ENCODE data around the gene SMYD4. TPM values are rescaled to one million over a fixed set of nuclear protein-coding genes. Genes with fewer than 3 reads are reported as not detected.
A peak's percentile ranks its signal among the peaks of the same experiment; 100 is the strongest.

Gene SMYD4
- total RNA-seq, 4 donors from 2014 or later = 9.4 to 13.0 (median 10.0) TPM

DNA sequence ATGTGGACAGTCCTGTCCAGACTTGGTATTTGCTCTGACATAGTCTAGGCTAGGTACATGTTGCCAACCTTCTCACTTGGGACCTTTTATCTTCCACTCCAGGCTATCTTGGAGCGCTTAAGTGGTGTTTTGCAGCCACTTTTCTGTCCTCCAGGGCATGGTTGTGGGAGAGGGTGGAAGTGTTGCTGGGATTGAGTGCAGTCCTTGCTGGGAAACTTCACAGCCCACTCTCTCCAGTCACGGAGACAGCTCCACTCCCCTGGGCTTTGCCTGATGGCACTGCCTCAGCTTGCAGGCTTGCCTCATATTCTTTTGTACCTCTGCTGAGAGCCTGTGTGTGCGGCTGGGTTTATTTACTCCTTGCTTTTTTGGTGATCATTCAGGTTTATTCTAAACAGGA lies 17.5 kb upstream of the SMYD4 start:
- 86 to 87% methylated on average over 3 of the region's 3 CpGs for WGBS, 2 donors
- DNase-seq (ENCODE audit: low spot score in 2 of 2) = no peak
- TF ChIP-seq POLR2A (IDR thresholded peaks at IDR 0.05) (no peak), CTCF (IDR thresholded peaks at IDR 0.05) (no peak)
- intact Hi-C loops (cut with DNase I; ENCODE audit: low total_unique reads) = no loop called here
- no peak overlapping the region for H3K4me3 ChIP-seq (ENCODE audit: low read depth, poor library complexity, severe bottlenecking)

GRCh38 chr17:1843947-1844346 lies 14.2 kb upstream of the SMYD4 start:
- WGBS, 2 donors = 94 to 96% methylated on average over 9 of the region's 9 CpGs

GRCh38 chr17:1839516-1839915 lies 9.8 kb upstream of the SMYD4 start:
- WGBS, 2 donors = 82 to 87% methylated on average over 4 of the region's 4 CpGs
- TF ChIP-seq CTCF (IDR thresholded peaks at IDR 0.05) (no peak), POLR2A (IDR thresholded peaks at IDR 0.05) (no peak)
- intact Hi-C loops (cut with DNase I; ENCODE audit: low total_unique reads) = no loop called here
- no peak for DNase-seq (ENCODE audit: low spot score in 2 of 2)
- H3K4me3 ChIP-seq (ENCODE audit: low read depth, poor library complexity, severe bottlenecking) = no peak overlapping the region

More at GRCh38 chr17:1843947-1844346, 14.2 kb upstream of the SMYD4 start:
- H3K4me3 ChIP-seq (ENCODE audit: low read depth, poor library complexity, severe bottlenecking) = no peak overlapping the region
- TF ChIP-seq POLR2A (IDR thresholded peaks at IDR 0.05) (no peak), CTCF (IDR thresholded peaks at IDR 0.05) (no peak)
- no peak for DNase-seq (ENCODE audit: low spot score in 2 of 2)
- intact Hi-C loops (cut with DNase I; ENCODE audit: low total_unique reads) = no loop called here

GRCh38 chr17:1834380-1835149 lies 4.9 kb upstream of the SMYD4 start:
- WGBS, 2 donors = 82% methylated on average over 12 of the region's 12 CpGs
- TF ChIP-seq POLR2A (IDR thresholded peaks at IDR 0.05) = no peak
- no peak for TF ChIP-seq CTCF (IDR thresholded peaks at IDR 0.05)
- intact Hi-C loops (cut with DNase I; ENCODE audit: low total_unique reads) = no loop called here
- H3K4me3 ChIP-seq (ENCODE audit: low read depth, poor library complexity, severe bottlenecking) = no peak overlapping the region
- DNase-seq (ENCODE audit: low spot score in 2 of 2) = no peak

- intact Hi-C loops (cut with DNase I; ENCODE audit: low total_unique reads) = no loop called here
- 0 to 1% methylated on average over 11 of the region's 11 CpGs for WGBS, 2 donors
Observed at GRCh38 chr17:1830288-1830687, 586 bp upstream of the SMYD4 start.

More at GRCh38 chr17:1830288-1830687, 586 bp upstream of the SMYD4 start:
- no peak for DNase-seq (ENCODE audit: low spot score in 2 of 2)
- TF ChIP-seq CTCF (IDR thresholded peaks at IDR 0.05) (no peak), POLR2A (IDR thresholded peaks at IDR 0.05) (no peak)
- H3K4me3 ChIP-seq (ENCODE audit: low read depth, poor library complexity, severe bottlenecking) = peak overlapping the region; percentile 80
